IMR-90 (cell line): Measurements from ENCODE around the gene EPS15. TPM values are rescaled to one million over a fixed set of nuclear protein-coding genes. Genes with fewer than 3 reads are reported as not detected.

ENCODE experiments used
- ATAC-seq: fragments of 200-7000 bp; cut with Tn5 transposase; 2 replicates; pipeline ENCODE4 v1.9.1; 2020; ENCODE audit warnings: low read depth, mild to moderate bottlenecking, moderate library complexity
- BruUV-seq: library from RNA; stranded (reverse); fragments of 400-500 nt; replicated peaks from 2 replicates; lab custom pipeline; 2021; lab: Mats Ljungman, UMichigan
- CTCF ChIA-PET: fragments of 300-600 bp; formaldehyde crosslinking; extraction: SDS; loops from one replicate; lab custom pipeline; 2021; ENCODE audit warnings: antibody characterized with exemption; lab: Yijun Ruan, JAX
- POLR2A ChIA-PET: fragments of 300-600 bp; sonication (Branson Sonifier 250); formaldehyde crosslinking; loops from one replicate; lab custom pipeline; 2022; ENCODE audit warnings: antibody characterized with exemption; ENCODE audit not compliant: unreplicated experiment; lab: Charles Lee
- DNase-seq: peaks from one replicate; pipeline ENCODE4 v3.0.0; 2013
- H2AFZ ChIP-seq: replicated peaks from 2 replicates; pipeline ENCODE3; 2013; ENCODE audit warnings: low read length, mild to moderate bottlenecking; ENCODE audit not compliant: poor library complexity
- H2AK5ac ChIP-seq: 2 replicates; pipeline ENCODE4 v1.6.1; 2013; ENCODE audit warnings: low read depth, low read length, inconsistent platforms
- H2AK9ac ChIP-seq: replicated peaks from 2 replicates; pipeline ENCODE3; 2013; ENCODE audit warnings: mild to moderate bottlenecking, low read depth, low read length, moderate library complexity; ENCODE audit not compliant: poor library complexity
- H2BK120ac ChIP-seq: 2 replicates; pipeline ENCODE4 v1.6.1; 2013; ENCODE audit warnings: low read depth, low read length, inconsistent platforms
- H2BK15ac ChIP-seq: 3 replicates; pipeline ENCODE4 v1.6.1; 2013; ENCODE audit warnings: low read depth, low read length, inconsistent platforms
- H2BK20ac ChIP-seq: 2 replicates; pipeline ENCODE4 v1.6.1; 2013; ENCODE audit warnings: low read depth, mild to moderate bottlenecking, inconsistent platforms, low read length, moderate library complexity
- H2BK5ac ChIP-seq: 2 replicates; pipeline ENCODE4 v1.6.1; 2013; ENCODE audit warnings: mild to moderate bottlenecking, low read depth, low read length, inconsistent platforms; ENCODE audit not compliant: poor library complexity, severe bottlenecking
- H3K14ac ChIP-seq: replicated peaks from 2 replicates; pipeline ENCODE4 v1.6.1; 2013; ENCODE audit warnings: low read depth, low read length, inconsistent platforms
- H3K18ac ChIP-seq: 2 replicates; pipeline ENCODE4 v1.6.1; 2013; ENCODE audit warnings: low read depth, low read length, control low read depth
- H3K23ac ChIP-seq: 2 replicates; pipeline ENCODE4 v1.6.1; 2013; ENCODE audit warnings: low read depth, low read length, inconsistent platforms
- H3K27ac ChIP-seq: 2 replicates; pipeline ENCODE4 v1.5.1; 2013; ENCODE audit warnings: mild to moderate bottlenecking, control low read depth, low read length; ENCODE audit not compliant: insufficient read depth
- H3K27me3 ChIP-seq: 2 replicates; pipeline ENCODE4 v1.6.1; 2013; ENCODE audit warnings: low read length; ENCODE audit not compliant: control insufficient read depth, insufficient read depth
- H3K36me3 ChIP-seq: 2 replicates; pipeline ENCODE4 v1.6.1; 2013; ENCODE audit warnings: low read length, mixed read lengths; ENCODE audit not compliant: control insufficient read depth, insufficient read depth
- H3K4ac ChIP-seq: 2 replicates; pipeline ENCODE4 v1.6.1; 2013; ENCODE audit warnings: low read depth, low read length, inconsistent platforms
- H3K4me1 ChIP-seq: 2 replicates; pipeline ENCODE4 v1.6.1; 2013; ENCODE audit warnings: low read length, mixed read lengths; ENCODE audit not compliant: control insufficient read depth, insufficient read depth
- H3K4me2 ChIP-seq: 2 replicates; pipeline ENCODE4 v1.6.1; 2013; ENCODE audit warnings: low read depth, mild to moderate bottlenecking, control low read depth, low read length, moderate library complexity
- H3K4me3 ChIP-seq: 2 replicates; pipeline ENCODE4 v1.5.1; 2013; ENCODE audit warnings: low read depth, mild to moderate bottlenecking, control low read depth, low read length, moderate library complexity; ENCODE audit not compliant: insufficient read depth
- H3K56ac ChIP-seq: 2 replicates; pipeline ENCODE4 v1.6.1; 2013; ENCODE audit warnings: low read length, inconsistent platforms; ENCODE audit not compliant: insufficient read depth; ENCODE audit errors: extremely low read depth
- H3K79me1 ChIP-seq, 2 experiments: 2 replicates each; pipeline ENCODE4 v1.6.1; 2013; ENCODE audit warnings: low read length in 2 of 2, inconsistent platforms in 1 of 2, low read depth in 1 of 2
- H3K9ac ChIP-seq: 2 replicates; pipeline ENCODE4 v1.6.1; 2013; ENCODE audit warnings: low read depth, low read length, control low read depth
- H3K9me1 ChIP-seq: 2 replicates; pipeline ENCODE4 v1.6.1; 2013; ENCODE audit warnings: low read length, inconsistent platforms; ENCODE audit not compliant: insufficient read depth
- H3K9me3 ChIP-seq: 2 replicates; pipeline ENCODE4 v1.6.1; 2013; ENCODE audit warnings: low read length; ENCODE audit not compliant: control insufficient read depth, insufficient read depth
- H4K20me1 ChIP-seq: 2 replicates; pipeline ENCODE4 v1.6.1; 2013; ENCODE audit warnings: low read length, inconsistent platforms; ENCODE audit not compliant: insufficient read depth
- H4K5ac ChIP-seq: 2 replicates; pipeline ENCODE4 v1.6.1; 2013; ENCODE audit warnings: mild to moderate bottlenecking, low read depth, low read length, control low read depth
- H4K8ac ChIP-seq, 2 experiments: 2 replicates each; pipeline ENCODE4 v1.6.1; 2013; ENCODE audit warnings: low read depth in 2 of 2, low read length in 2 of 2, control low read depth in 1 of 2, inconsistent platforms in 1 of 2
- H4K91ac ChIP-seq: 2 replicates; pipeline ENCODE4 v1.6.1; 2013; ENCODE audit warnings: low read depth, low read length, inconsistent platforms; ENCODE audit not compliant: insufficient read depth
- CEBPB ChIP-seq: IDR thresholded peaks from 2 replicates; pipeline ENCODE4 v1.6.1; 2012; ENCODE audit warnings: low read depth, low read length, improper control_type of control experiment
- WGBS, 2 experiments: methylation state at CpG; one replicate each; pipeline versions ENCODE4 v1.1.5 to v1.1.7; 2013; ENCODE audit warnings: missing lambda C conversion rate in 2 of 2; ENCODE audit not compliant: insufficient read length in 1 of 2; ENCODE audit errors: extremely low coverage in 2 of 2; 5-methylcytosine and 5-hydroxymethylcytosine counted together
- dilution Hi-C: fragments of 300-500 bp; cut with HindIII; formaldehyde crosslinking; loops from one replicate; pipeline ENCODE4 v1.14.3; 2018; ENCODE audit warnings: low sequenced_read_pairs; ENCODE audit not compliant: unreplicated experiment
- in situ Hi-C: fragments of 300-500 bp; cut with MboI; formaldehyde crosslinking; loops from 3 replicates; pipeline ENCODE4 v1.14.3; 2019; ENCODE audit warnings: low sequenced_read_pairs, inconsistent platforms, mixed read lengths
- intact Hi-C: fragments of 100-400 bp; cut with micrococcal nuclease; formaldehyde crosslinking; loops from 2 replicates; pipeline ENCODE4 v1.10.0; 2022
- polyA plus RNA-seq, 3 experiments: library from polyadenylated mRNA; depleted of rRNA; stranded (reverse); fragments of >200 nt; gene quantifications; 2 replicates each; pipeline ENCODE4 v1.2.3, GENCODE V29; 2012; ENCODE audit warnings: low replicate concordance in 1 of 3
- total RNA-seq: library from RNA; depleted of rRNA; stranded (reverse); fragments of >200 nt; gene quantifications from 2 replicates; pipeline ENCODE4 v1.2.3, GENCODE V29; 2012

The EPS15 gene
- total and polyA plus RNA-seq, 2 of the 4 experiments (the other 2 are of a cell fraction): 17.6 to 38.0 TPM

DNA sequence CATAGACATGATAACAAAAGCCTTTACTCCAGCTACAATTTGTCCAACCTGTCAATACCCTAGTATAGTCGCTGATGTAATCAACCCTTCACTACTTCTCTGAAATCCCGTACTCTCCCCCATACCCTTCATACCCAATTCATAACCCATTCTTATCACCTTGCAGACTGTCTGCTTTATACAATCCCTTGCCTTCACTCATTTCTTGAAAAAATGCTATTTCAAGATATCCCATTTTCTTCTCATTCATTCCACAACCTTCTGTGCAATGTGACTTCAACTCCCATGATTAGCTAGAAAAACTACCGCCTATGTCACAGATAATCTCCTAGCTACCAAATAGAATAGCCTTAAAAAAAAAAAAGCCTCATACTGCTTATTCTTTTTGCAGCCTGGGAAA, 49.5 kb downstream of the EPS15 start:
- Histone ChIP-seq H4K5ac (no peak overlapping the region), H3K27ac (no peak overlapping the region), H3K56ac (no peak overlapping the region), H2BK15ac (no peak overlapping the region), H3K9me3 (no peaks in the 10 kb centered on the region), H2BK5ac (no peak overlapping the region), H4K8ac (no peak overlapping the region), H3K27me3 (no peaks in the 10 kb centered on the region), H3K4me2 (no peak overlapping the region), H2AK5ac (no peak overlapping the region), H4K91ac (no peak overlapping the region), H3K18ac (no peak overlapping the region), H2AFZ (no peak overlapping the region), H3K14ac (no peak overlapping the region), H3K23ac (no peak overlapping the region), H2AK9ac (no peak overlapping the region), H3K36me3 (peaks cover 8% of the 10 kb centered on the region; the same call in 1 of the 2 replicates), H2BK120ac (no peak overlapping the region), H3K4me1 (no peaks in the 10 kb centered on the region), H3K9me1 (no peaks in the 10 kb centered on the region; the same call in 1 of the 2 replicates), H3K9ac (no peak overlapping the region), H2BK20ac (no peak overlapping the region), H3K4ac (no peak overlapping the region), H3K4me3 (no peak overlapping the region), H4K20me1 (no peaks in the 10 kb centered on the region), H3K79me1 (peaks cover 7 to 11% of the 10 kb centered on the region in 2 experiments)
- ATAC-seq: no peak
- dilution Hi-C loops (no loop called here), in situ Hi-C loops (no loop called here), intact Hi-C loops (no loop called here)
- BruUV-seq: no TSS peak
- DNase-seq: no peak
- POLR2A ChIA-PET: no interaction called here
- CTCF ChIA-PET: no interaction called here
- TF ChIP-seq CEBPB: no peak
- 77 to 100% methylated on average over 1 to 3 of the region's 3 CpGs for WGBS, 2 experiments
